Adrenal gland (tissue), 19 donors: ENCODE results near the gene SNTA1. TPM values are rescaled to one million over a fixed set of nuclear protein-coding genes. Genes with fewer than 3 reads are reported as not detected.

ENCODE experiments used
- DNase-seq, 7 donors: peaks; one replicate each; pipeline ENCODE4 v3.0.0-alpha.2; 2019 to 2020
- H3K27ac ChIP-seq, 5 donors: fragments of 200-600 bp; sonication (generic) in 4 of 5; 1 replicate in 3 of 5; 2 replicates in 2 of 5; pipeline versions ENCODE4 v1.5.1 to v1.8.0; 2016 to 2020; ENCODE audit warnings: mild to moderate bottlenecking in 1 of 5
- H3K27me3 ChIP-seq: fragments of 200-600 bp; 2 replicates; pipeline ENCODE4 v1.8.0; 2021
- H3K36me3 ChIP-seq, 2 donors: fragments of 200-600 bp; replicated peaks in 1 of 2; 1 replicate in 1 of 2; 2 replicates in 1 of 2; pipeline versions ENCODE4 v1.5.1 to v1.8.0; 2018 to 2022
- H3K4me1 ChIP-seq, 2 donors: fragments of 200-600 bp; replicated peaks in 1 of 2; 1 replicate in 1 of 2; 2 replicates in 1 of 2; pipeline versions ENCODE4 v1.5.1 to v1.8.0; 2018 to 2021
- H3K4me3 ChIP-seq, 4 donors: fragments of 200-600 bp; sonication (generic) in 3 of 4; one replicate each; pipeline ENCODE4 v1.5.1; 2016 to 2018
- H3K9me3 ChIP-seq, 3 donors: fragments of 200-600 bp; sonication (generic) in 1 of 3; replicated peaks in 1 of 3; 1 replicate in 2 of 3; 2 replicates in 1 of 3; pipeline versions ENCODE4 v1.5.1 to v1.8.0; 2016 to 2021
- POLR2A ChIP-seq, 2 donors: fragments of 450-650 bp; IDR thresholded peaks; one replicate each; pipeline ENCODE4 v1.6.1; 2017; ENCODE audit warnings: antibody characterized with exemption in 2 of 2, mild to moderate bottlenecking in 2 of 2, moderate library complexity in 1 of 2
- WGBS, 4 donors: extraction: QIAGEN DNeasy Blood & Tissue Kit in 2 of 4; methylation state at CpG; one replicate each; pipeline versions ENCODE4 v1.1.5 to v1.1.7; 2013 to 2017; 5-methylcytosine and 5-hydroxymethylcytosine counted together
- intact Hi-C, 2 donors: fragments of 100-400 bp; cut with DNase I; formaldehyde crosslinking; loops; one replicate each; pipeline versions ENCODE4 v1.14.1 to v1.15.0; 2022 to 2023
- long read RNA-seq, 10 donors: library from polyadenylated mRNA in 3 of 10; unstranded in 2 of 10; stranded (forward) in 1 of 10; transcript quantifications; one replicate each; pipeline ENCODE4 v2.0.0 and lab custom pipeline, GENCODE V29; 2021 to 2026
- polyA plus RNA-seq, 3 donors: library from polyadenylated mRNA; stranded (reverse); fragments of 200-250 nt in 2 of 3; fragments of 350-450 nt in 1 of 3; fragmentation: Illumina TruSeq in 1 of 3; extraction: RNeasy Lipid Tissue Mini Kit (QIAGEN cat#74804) in 1 of 3; gene quantifications; one replicate each; pipeline ENCODE4 v1.2.3, GENCODE V29; 2013 to 2014
- total RNA-seq, 9 donors: library from RNA; depleted of rRNA in 4 of 9; stranded (reverse); fragments of >200 nt in 4 of 9; fragments of 120-200 nt in 1 of 9; fragmentation: NEBNext Ultra II Directional in 1 of 9; extraction: Animal tissue kit (Norgen Biotek cat#: 25700) in 1 of 9; gene quantifications; one replicate each; pipeline versions ENCODE4 v1.1.0 to v1.2.4, GENCODE V29; 2013 to 2023
- TF ChIP-seq, protein P1 (sequence below), 6 experiments: fragments of 450-650 bp in 4 of 6; fragments of 200-600 bp in 2 of 6; sonication (generic) in 1 of 6; IDR thresholded peaks; 1 replicate in 5 of 6; 2 replicates in 1 of 6; pipeline versions ENCODE4 v1.5.1 to v1.8.0; 2016 to 2021; ENCODE audit warnings: antibody characterized with exemption in 6 of 6, mild to moderate bottlenecking in 2 of 6, moderate library complexity in 1 of 6
- donor health status: healthy with polysubstance abuse.
- donor health status: Bipolar disorder and iron deficiency.
- donor health status: DM: yes; HTN: yes; CAD: no.
- donor health status: DM: no; HTN: no; CAD: no.
- donor health status: DM: no; HTN: no; CAD: no.
- donor health status: DM: yes; HTN: yes; CAD: no.

The SNTA1 gene
- 10 to 100 TPM; 11.5 to 73.2 (median 29.6) TPM for total RNA-seq
- polyA plus RNA-seq = 10 to 100 TPM in 2 of 3 donors, 1 to 10 TPM in 1; 4.3 to 42.2 (median 29.3) TPM
- long read RNA-seq, donor 1, transcript SNTA1-201 (8 exons, 2,342 nt) = major isoform, 5 of 5 reads
- long read RNA-seq, donor 1, partial matches to known transcripts = 0 of 5 reads
- long read RNA-seq, donor 1, other reads (novel, unspliced or antisense) = 0 of 5 reads
- long read RNA-seq, donor 2, partial matches to known transcripts = 0 of 1 reads
- long read RNA-seq, donor 2, other reads (novel, unspliced or antisense) = 0 of 1 reads
- long read RNA-seq, donor 3, partial matches to known transcripts = 0 of 1 reads
- long read RNA-seq, donor 3, other reads (novel, unspliced or antisense) = 0 of 1 reads
- long read RNA-seq, donor 4, partial matches to known transcripts = 5 of 7 reads
- long read RNA-seq, donor 4, other reads (novel, unspliced or antisense) = 1 of 7 reads
- long read RNA-seq, donor 5, transcript SNTA1-201 (8 exons, 2,342 nt) = major isoform, 140 of 171 reads
- long read RNA-seq, donor 5, partial matches to known transcripts = 5 of 171 reads
- long read RNA-seq, donor 5, other reads (novel, unspliced or antisense) = 26 of 171 reads
- long read RNA-seq, donor 6, partial matches to known transcripts = 10 of 11 reads
- long read RNA-seq, donor 6, other reads (novel, unspliced or antisense) = 1 of 11 reads
- long read RNA-seq, donor 7, partial matches to known transcripts = 0 of 1 reads
- long read RNA-seq, donor 7, other reads (novel, unspliced or antisense) = 0 of 1 reads
- long read RNA-seq, donor 8, transcript SNTA1-201 (8 exons, 2,342 nt) = major isoform, 5 of 5 reads
- long read RNA-seq, donor 8, partial matches to known transcripts = 0 of 5 reads
- long read RNA-seq, donor 8, other reads (novel, unspliced or antisense) = 0 of 5 reads
- long read RNA-seq, donor 9, partial matches to known transcripts = 0 of 2 reads
- long read RNA-seq, donor 9, other reads (novel, unspliced or antisense) = 0 of 2 reads
- long read RNA-seq, donor 10, partial matches to known transcripts = 0 of 2 reads
- long read RNA-seq, donor 10, other reads (novel, unspliced or antisense) = 0 of 2 reads

GRCh38 chr20:33443512-33444239 is at the start of gene SNTA1:
SNTA1 (minus strand) TSS chr20:33443763; CDS start chr20:33443620, 143 bp downstream.
- 1 to 3% (median 1%) methylated on average over 5 to 75 of the region's 75 CpGs; no CpG with 5 or more reads in 1 of the 4 donors for WGBS, 4 donors
- H3K4me3 ChIP-seq = peak within 1 kb of the TSS; percentile 6 to 92 (median 56)
- DNase-seq = peak; percentile 92 to 97 (median 94)
- peak within 1 kb of the TSS in 4 of 5 donors; percentile 40 to 86 (median 68) for H3K27ac ChIP-seq
- TF ChIP-seq POLR2A (IDR thresholded peaks at IDR 0.05) = peak; percentile 42 to 52
- TF ChIP-seq, protein P1, sequence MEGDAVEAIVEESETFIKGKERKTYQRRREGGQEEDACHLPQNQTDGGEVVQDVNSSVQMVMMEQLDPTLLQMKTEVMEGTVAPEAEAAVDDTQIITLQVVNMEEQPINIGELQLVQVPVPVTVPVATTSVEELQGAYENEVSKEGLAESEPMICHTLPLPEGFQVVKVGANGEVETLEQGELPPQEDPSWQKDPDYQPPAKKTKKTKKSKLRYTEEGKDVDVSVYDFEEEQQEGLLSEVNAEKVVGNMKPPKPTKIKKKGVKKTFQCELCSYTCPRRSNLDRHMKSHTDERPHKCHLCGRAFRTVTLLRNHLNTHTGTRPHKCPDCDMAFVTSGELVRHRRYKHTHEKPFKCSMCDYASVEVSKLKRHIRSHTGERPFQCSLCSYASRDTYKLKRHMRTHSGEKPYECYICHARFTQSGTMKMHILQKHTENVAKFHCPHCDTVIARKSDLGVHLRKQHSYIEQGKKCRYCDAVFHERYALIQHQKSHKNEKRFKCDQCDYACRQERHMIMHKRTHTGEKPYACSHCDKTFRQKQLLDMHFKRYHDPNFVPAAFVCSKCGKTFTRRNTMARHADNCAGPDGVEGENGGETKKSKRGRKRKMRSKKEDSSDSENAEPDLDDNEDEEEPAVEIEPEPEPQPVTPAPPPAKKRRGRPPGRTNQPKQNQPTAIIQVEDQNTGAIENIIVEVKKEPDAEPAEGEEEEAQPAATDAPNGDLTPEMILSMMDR (IDR thresholded peaks at IDR 0.05) = peak in 1 of 6 experiments; percentile 12
- peaks cover 4 to 17% of the 10 kb centered on the region in 2 donors for H3K4me1 ChIP-seq
- H3K9me3 ChIP-seq = no peaks in the 10 kb centered on the region
- H3K36me3 ChIP-seq = no peaks in the 10 kb centered on the region
- intact Hi-C loops = no loop called here
- no peaks in the 10 kb centered on the region for H3K27me3 ChIP-seq

DNA sequence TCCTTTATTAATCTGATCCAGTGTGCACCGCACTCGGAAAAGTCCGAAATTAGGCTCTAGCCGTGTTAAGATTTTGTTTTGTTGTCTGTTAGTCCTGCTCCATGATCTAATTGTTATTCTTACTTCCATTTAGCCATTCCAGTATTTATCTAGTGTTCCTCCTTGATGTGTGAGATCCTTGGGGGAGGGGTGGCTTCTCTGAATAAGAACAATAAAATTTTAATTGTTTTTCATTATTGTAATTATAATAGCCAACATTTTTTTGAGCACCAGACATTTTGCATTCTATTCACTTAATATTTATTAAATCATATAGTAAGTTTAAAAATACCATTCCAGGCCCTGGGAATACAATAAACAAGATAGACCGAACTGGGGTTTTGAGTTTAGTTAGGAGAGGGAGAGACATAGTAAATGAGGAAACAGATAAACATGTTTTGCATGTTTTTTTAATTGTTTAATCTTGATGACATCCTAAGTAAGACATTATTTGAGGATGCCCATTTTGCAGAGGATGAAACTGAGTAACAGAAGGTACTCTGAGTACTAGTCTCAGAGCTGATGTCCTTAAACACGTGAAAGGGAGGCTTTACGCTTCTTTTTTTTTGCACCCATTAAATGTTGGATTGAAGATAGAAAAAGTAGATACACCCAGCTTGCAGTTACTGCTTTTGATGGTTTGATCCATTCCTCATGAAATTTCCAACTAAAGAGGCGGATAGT is 47.5 kb upstream of the SNTA1 start:
- H3K27ac ChIP-seq = peak overlapping the region in 3 of 5 donors; percentile 72 to 95 (median 94)
- H3K36me3 ChIP-seq = no peaks in the 10 kb centered on the region
- H3K4me3 ChIP-seq = peak overlapping the region; percentile 60 to 78 (median 74)
- H3K4me1 ChIP-seq = peaks cover 16% of the 10 kb centered on the region in 2 donors
- no peak for DNase-seq
- intact Hi-C loops = no loop called here
- 50 to 58% (median 56%) methylated on average over 8 of the region's 8 CpGs for WGBS, 4 donors
- H3K27me3 ChIP-seq = no peaks in the 10 kb centered on the region
- no peaks in the 10 kb centered on the region for H3K9me3 ChIP-seq
- TF ChIP-seq, protein P1 (IDR thresholded peaks at IDR 0.05) = no peak
- TF ChIP-seq POLR2A (IDR thresholded peaks at IDR 0.05) = no peak

DNA sequence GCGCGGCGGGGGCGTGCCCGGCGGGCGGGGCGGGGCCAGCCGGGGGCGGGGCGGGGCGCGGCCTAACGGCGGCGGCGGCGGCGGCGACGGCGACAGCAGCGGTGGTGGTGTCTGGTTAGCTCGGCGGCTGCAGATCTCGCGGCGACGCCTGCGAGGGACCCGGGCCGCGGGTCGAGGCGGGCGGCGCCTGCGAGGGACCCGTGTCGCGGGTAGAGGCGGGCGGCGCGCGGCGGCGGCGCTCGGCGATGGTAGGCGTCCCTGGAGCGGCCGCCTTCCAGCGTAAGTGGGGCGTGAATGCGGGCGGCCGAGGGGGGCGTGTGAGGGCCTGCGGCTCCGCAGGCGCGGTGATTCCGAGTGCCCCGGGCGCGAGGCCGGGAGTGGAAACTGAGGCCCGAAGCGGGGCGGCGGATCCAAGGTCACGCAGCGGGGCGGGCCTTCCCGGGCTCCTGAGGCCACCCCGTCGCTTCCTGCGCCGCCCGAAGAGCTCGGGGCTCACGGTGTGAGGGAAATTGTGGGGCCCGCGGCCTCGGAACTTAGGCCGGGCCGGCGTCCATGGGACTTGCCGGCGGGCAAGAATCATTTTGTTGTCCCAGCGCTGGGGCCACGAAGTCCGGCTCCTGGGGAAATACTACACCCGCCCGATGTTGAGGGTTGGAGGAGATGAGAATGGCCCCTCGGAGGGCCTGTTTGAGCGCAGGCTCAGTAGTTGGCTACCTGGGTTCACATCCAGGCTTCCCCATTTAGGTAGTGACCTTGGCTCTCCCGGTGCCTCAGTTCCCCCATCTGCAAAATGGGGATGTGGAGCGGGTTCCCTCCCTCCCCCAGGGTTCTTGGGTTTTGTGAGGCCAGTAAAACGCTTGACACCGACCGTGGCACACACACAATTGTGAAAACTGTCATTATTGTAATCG is 46.7 kb upstream of the SNTA1 start, which contains the start of gene CBFA2T2:
CBFA2T2 (plus strand) TSS at position 74 of the 911 bp plus-strand sequence; CDS start at position 246, 172 bp downstream.
- Histone ChIP-seq H3K4me3 (peak within 1 kb of the TSS; percentile 60 to 78 (median 74)), H3K27ac (peak within 1 kb of the TSS; percentile 65 to 95 (median 85)), H3K27me3 (no peaks in the 10 kb centered on the region), H3K4me1 (peaks cover 16% of the 10 kb centered on the region in 2 donors), H3K9me3 (no peaks in the 10 kb centered on the region), H3K36me3 (no peaks in the 10 kb centered on the region)
- intact Hi-C loops = no loop called here
- WGBS, 4 donors = 1 to 2% (median 1%) methylated on average over 18 to 104 of the region's 105 CpGs
- DNase-seq = peak; percentile 59 to 74 (median 68)
- TF ChIP-seq, protein P1 (IDR thresholded peaks at IDR 0.05) = no peak
- peak in 1 of 2 donors; percentile 35 for TF ChIP-seq POLR2A (IDR thresholded peaks at IDR 0.05)
